Activated T-helper 9 cell treated with anti-CD3 and anti-CD28 coated beads, Interleukin-2, amount 50 U/mL, for 16 hours (primary cell): ENCODE measurements around the gene MGST1.

ENCODE experiments used
- DNase-seq: peaks from one replicate; pipeline ENCODE4 v3.0.0-alpha.2; 2020; ENCODE audit warnings: low read depth

Gene MGST1, protein sequence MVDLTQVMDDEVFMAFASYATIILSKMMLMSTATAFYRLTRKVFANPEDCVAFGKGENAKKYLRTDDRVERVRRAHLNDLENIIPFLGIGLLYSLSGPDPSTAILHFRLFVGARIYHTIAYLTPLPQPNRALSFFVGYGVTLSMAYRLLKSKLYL

DNA sequence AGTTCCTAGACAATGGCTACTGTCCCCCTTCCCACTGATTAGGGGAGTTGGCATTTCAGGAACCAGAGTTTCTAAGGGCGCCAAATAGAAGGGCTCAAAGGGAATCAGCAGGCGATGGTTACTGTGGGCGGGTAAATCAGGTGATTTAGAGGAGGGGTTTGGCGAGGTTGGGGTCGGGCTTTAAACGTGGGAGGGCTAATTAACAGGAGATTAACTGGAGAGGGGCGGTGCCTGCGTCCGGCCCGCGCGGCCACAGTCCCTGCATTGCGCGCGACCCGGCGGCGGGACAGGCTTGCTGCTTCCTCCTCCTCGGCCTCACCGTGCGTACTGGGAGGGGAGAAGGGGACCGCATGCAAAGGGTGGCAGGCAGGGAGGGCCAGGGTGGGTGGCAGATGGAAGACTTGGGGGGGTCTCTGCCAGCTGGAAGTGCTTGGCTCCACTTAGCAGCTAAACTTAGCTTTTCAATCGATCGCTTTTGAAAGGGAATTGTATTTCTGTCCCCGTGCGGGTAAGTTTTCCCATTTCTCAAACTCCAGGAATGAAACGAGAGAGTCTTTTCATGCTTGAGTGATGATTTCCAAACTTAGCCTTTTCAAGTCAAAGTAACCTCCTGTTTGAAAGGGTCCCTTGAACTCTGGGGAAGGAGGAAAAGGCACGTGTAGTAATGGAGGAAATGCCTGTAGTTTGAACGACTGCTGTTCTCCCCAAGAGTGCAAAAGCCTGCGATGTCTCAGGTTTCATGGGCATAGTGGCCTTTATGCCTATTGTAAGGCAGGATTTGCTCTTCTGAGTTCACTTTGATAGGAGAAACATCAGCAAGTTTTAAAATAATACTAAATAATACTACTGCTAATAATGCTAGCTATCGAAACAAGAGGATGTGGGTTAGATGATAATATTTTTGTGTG, at the start of gene MGST1:
Gene MGST1, plus strand, starts transcription at position 255 of the 908 bp plus-strand sequence. CDS start 6,608 bp downstream, outside the sequence.
- DNase-seq = no peak

DNA sequence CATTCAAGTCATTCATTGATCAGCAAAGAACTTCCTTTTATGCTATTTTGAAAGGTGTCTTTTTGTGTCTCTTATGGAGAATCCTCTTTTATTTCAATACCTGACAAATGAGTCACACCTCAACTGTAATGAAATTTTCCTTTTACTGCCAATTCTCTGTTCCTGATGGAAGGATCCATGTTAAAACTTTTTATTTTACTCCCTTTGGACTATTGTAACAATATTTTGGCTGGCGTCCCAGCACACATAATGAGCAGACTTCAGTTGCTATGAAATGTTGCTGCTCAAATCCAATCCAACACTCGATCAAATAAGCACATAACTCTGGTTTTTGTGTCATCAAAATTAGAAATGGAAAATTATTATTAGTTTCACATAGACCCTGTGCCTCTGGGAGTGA, 48.0 kb upstream of the MGST1 start:
- DNase-seq = no peak

DNA sequence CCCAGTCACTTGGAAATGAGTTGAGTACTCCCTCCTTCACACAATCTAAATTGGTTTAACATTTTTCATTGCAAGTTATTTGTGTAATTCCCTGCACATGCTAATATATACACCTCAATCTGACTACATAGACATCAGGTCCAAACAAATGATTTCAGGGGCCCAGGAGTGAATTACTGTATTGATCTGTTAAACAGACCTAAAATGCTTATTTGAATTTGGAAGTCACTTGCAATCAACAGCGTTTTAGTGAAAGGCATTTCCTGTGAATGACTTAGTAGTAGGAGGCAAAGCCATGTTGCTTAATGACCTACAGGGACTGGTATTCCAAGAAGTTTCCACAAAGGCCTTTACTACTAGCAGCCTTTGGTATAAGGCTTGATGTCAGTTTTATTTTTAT, 47.3 kb upstream of the MGST1 start:
- DNase-seq = no peak

DNA sequence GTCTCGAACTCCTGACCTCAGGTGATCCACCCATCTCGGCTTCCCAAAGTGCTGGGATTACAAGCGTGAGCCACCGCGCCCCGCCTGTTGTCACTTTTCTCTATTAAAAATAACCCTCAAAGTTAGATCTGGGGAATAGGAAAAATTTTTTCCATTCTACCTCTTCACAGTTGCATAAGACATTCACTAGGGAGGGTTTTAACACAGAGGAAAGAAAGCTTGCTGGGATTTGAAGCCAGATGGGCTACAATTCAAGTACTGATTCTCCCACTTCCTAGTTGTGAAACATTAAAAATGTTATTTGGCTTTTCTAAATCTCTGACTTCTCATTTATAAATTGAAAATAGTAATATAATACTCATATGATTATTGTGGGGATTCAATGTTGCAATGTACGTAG, 46.7 kb upstream of the MGST1 start:
- no peak for DNase-seq

DNA sequence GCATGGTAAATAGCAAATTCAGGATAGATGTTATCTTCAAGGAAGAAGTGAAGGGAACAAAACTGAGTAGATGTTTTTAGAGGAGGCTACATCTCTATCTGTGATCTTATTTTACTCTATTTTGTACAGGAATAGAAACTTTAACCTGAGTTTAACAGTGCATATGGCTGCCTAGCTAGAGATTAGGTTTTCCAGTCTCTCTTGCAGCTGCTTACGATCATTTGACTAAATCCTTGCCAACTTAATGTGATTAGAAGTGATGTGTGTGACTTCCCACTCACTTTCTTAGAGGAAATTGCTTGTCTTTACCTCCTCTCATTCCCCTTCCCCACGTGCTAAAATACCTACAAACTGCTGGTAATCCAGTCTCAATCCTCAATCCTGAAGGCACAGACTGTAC, 43.5 kb upstream of the MGST1 start:
- no peak for DNase-seq

DNA sequence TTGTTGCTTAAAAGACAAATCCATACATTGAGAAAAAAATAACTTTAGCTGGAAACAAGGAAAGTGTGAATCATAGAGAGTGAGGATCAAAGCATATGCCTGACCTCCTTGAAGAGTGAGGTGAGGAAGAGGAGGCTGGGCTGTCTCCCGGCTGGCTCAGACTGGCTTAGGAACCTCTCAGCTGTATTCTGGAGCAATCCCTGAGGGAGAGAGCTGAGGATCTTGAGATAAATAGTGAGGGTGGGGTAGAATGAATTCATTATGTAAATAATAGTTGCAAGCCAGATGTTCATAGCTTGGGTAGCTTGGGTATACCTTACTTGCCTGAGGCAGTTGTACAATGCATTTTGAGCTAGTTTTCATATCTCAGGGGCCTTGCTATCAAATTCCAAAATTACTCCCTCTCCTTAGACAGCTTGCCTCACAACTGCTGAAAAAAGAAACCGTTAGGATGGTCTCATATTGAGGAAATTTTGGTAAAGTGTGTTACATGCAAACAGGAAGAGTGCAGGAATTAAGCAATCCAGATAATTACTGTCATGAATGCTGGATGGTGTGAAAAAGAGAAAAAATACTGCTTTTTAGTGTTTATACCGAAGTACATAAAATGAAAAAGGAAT, 39.5 kb upstream of the MGST1 start:
- DNase-seq = no peak

DNA sequence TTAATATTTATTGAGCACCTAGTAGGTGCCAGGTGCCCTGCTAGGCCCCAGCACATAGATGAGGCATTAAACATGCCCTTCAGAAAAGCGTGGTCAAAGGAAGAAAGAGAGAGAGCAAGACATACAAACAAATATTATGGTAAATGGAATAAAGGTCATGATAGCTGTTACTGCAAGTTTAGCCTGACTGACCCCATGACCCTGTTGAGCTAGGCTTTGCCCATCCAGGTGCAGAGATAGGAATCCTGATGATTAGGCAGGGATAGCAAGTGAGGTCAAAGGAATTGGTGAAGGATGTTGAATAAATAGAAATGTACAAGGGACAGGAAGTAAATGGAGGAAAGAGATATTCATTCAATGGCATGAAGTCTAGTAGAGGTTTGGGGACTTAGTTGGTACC, 36.5 kb upstream of the MGST1 start:
- DNase-seq = no peak

DNA sequence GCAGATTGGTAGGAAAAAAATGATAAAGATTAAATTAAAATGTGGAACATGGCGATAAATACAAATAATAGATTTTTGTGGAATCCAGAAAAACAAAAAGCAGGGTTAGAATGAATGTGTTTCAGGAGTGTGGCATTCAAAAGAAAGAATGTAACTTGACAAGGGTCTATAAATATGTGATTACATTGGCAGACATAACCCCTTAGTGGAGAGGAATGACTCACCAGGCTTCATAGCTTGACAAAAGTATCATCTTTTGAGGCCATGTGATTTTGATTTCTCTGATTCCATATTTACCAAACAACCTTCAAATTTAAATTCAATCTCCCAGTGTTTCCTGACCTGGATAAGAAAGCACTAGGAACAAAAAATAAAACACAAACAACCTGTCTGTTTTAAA, 24.4 kb upstream of the MGST1 start:
- no peak for DNase-seq

DNA sequence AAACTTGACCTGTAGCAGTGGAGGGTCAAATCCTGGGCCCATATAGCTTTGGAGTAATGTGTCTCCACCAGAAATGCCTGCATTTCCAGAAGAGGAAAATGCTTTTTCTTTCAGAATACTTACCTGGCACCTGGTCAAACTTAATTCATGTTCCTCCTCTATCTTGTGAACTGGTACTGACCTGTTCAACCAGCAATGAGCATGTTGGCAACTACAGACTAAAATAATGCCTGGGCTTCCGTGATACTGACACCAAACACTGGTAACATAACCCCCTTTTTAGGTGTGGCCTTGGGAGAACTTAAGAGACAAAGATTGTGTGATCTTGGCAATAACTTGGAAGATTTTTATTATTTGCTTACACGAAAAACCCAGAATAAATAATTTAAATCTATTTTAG, 23.8 kb upstream of the MGST1 start:
- DNase-seq = no peak

DNA sequence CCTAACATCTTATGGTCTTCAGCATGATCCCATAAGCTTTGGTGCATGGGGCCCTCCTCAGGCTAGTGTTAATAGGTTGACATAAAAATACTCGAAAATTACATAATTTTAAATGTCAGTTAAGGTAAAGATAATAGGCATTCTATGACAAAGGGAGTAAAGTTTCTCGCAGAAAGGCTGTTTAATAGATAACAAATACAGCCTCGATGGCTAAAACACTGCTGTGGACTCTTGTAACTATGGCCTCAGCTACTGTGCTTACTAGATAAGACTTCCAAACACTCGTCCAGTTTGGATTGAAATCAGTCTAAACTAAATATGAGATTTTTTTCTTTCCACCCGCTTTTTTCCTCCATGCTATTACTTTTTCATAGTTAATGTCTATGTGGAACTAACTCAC, 23.2 kb upstream of the MGST1 start:
- DNase-seq = no peak

DNA sequence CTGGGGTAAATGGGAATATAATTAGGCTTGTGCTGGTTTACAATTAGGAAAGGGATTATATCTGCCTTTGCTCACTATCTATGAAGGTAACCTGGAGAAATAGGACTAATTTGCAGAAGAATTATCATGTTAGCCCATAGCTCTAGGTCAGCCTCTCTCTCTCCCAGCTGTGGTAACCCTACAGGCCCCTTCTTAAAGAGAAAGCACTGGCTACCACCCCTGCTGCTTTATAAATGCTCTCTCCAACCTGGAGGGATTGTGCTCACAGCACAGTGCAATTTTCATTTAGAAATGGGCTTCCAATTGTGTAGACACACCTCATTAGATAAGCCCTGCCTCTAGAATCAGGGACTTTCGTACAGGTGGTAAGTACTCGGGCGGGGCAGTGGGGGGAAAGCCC, 22.7 kb upstream of the MGST1 start:
- no peak for DNase-seq

DNA sequence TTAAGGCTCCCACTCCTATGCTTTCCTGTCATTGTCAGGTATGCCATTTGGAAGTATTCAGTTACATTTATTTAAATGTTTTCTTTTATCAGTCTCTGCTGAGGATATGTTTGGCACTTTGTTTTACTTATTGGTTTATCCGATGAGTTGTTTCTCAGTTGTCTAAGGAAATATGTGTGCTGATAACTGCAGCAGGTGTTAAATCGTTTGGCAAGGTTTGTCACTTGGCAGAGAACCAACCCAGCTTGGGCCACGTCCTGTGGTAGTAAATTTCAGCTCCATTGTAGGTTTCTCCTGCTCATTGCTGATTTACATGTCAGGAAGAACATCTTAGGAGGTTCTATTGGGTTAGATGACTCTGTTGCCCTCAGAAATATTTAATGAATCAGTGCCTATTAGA, 22.0 kb upstream of the MGST1 start:
- DNase-seq = no peak

DNA sequence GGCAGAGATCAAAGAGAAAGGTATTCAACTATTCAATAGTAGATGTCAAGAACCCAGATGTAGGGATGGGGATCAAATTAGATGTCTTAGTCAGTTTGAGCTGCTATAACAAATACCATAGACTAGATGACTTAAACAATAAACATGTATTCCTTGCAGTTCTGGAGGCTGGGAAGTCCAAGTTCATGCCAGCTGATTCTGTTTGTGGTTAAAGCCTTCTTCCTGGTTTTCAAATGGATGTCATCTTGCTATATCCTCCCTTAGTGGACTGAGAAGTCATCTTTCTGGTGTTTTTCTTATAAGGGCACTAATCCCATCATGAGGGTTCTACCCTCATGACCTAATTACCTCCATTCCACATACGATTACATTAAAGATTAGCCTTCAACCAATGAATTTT, 19.5 kb upstream of the MGST1 start:
- no peak for DNase-seq

DNA sequence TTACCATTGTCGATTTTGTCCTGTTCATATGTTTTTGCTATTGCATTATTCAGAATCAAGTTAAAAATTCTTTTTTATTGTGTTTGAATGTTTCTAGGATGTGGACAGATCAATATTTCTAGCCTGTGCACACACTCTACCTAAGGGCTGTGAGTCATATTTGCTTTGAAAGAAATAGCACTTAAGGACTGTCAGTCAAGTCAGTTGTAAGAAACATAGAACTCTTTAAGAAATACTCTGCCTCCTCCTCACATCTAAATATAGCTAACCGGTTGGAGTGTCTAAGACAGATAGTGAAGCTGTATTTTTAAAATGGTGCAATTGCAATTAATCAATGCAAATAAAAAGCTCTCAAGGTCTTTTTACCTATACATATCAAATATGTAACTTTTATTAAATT, 17.9 kb upstream of the MGST1 start:
- DNase-seq = no peak

DNA sequence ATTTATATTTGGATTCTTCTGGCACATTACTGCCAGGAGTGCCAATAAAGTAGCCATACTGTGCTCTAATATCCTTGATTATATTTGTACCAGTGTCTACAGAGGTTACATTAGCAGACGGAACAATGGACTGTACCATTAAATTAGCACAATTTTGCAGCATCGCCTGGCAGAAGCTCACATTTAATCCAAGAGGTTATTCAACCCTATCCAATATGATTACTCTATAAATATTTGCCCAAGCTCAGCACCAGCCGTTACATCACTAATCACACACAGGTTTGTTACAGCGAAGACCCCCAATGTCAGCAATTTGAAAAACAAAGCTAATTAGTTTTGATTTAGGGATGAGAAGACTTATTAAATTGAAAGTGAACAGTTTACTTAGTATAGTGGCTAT, 16.9 kb upstream of the MGST1 start:
- DNase-seq = no peak

DNA sequence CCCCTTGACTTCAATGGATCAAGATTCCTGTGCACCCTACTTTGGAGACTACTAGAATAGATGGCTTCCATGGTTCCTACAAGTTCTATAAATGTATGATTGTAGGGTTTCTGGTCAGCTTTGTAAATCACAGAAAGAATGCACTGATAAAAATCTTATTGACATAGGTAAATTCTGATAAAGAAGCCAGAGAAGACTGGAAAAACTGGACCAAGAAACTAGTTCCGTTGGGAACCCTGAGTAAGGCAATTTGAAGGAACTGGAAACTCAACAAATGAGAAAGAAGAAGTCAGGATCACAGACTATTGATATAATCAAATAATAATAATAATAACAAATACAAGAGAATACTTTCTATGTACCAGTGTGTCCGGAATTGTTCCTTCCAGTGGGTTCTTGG, 15.4 kb upstream of the MGST1 start:
- no peak for DNase-seq

DNA sequence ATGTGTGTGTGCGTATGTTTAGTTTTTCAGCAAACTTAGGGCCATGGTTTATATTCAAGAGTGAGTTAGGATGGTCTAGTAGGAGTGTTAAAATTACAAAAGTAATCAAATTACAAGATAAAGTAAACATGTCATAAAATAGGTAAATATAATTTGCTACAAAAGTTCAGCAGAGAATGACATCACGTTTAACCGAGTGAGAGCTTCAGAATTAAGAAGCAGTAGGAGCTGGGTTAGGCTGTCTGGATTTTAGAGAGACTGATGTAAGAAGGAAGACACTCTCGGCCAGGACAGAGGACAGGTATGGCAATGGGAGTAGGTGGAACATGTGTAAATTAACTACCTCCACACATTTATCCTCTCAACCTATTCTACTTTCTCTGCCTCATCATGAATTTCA, 11.6 kb upstream of the MGST1 start:
- DNase-seq = no peak

DNA sequence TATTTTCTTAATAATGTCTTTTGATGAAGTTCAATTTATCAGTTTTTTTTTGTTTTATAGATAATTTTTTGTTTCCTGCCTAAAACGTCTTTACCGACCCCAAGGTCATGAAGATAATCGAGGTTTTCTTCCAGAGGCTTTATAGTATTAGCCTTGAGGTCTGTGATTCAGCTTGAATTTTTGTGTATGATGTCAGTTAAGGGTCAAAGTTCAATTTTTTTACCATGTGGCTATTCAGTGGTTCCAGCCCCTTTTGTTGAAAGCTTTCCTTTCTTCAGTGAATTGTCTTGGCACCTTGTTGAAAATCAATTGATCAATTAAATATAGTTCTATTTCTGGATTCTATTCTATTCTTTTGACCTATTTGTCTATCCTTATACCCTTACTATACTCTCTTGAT, 3.2 kb upstream of the MGST1 start:
- no peak for DNase-seq

DNA sequence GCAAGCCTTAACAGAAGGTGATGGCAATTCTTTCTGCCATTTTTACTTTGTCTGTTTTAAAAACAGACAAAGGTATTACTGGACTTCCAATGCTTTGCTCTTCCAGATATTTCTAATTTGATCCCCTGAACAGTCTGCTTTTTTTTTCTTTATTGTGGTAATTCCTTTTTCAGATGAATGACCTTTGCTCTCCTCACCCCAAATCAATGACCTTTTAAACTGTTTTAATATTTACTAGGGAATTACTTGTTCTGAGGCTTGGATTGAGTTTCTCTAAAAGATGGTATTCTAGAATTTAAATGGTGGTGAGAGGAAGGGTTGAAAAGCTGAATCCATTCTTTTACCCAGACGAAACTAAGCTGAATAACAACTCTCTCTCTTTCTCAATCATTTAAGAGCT, 2.3 kb upstream of the MGST1 start:
- no peak for DNase-seq

DNA sequence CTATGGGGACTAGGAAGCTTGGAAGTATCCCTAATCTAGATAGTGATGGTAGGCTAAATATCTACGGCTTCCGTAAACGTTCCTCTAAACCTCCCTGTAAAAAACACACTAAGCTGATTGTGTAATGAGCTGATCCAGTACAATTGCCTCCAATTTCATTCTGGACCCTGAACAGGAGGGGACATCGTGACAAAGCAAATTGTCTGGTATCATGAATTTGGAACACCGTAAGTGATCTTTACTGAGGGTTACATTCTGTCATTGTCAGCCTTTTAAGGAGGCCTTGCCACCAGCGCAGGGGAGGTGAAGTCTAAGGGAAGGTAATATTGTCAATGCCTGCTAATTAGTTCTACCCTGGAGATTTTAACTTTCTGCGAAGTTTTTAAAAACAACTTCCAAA, 487 bp upstream of the MGST1 start:
- no peak for DNase-seq

DNA sequence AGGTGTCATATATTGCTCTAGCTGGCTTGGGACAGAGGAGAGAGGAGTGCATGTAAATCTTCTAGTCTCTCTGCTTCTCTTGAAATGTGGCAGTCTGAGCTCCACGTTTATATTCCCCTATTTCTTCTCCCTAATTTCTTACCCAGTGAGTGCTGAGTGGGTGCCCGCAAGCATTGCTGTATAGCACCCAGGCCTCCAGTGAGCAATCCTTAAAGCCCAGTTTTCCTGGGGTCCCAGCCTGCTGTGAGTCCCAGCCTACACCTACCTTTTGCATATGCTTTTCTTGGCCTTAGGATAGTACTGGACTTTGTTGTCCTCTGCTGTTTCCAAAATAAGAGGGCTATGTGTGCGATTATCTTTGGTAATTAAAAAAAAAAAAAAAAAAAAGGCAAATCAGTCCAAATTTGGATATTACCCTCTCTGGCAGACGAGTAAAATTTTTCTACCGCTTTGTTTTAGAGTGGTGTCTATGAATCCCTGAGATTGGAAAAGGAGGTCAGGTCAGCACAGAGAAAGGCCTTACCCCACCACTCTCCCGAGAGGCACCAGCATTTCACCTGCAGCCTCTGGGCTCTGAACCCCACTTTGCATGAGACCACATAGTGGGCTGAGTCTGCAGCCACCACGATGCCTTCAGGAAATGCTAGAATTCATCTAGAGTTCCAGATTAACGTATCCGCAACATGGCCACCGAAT, 1.1 kb downstream of the MGST1 start:
- no peak for DNase-seq

DNA sequence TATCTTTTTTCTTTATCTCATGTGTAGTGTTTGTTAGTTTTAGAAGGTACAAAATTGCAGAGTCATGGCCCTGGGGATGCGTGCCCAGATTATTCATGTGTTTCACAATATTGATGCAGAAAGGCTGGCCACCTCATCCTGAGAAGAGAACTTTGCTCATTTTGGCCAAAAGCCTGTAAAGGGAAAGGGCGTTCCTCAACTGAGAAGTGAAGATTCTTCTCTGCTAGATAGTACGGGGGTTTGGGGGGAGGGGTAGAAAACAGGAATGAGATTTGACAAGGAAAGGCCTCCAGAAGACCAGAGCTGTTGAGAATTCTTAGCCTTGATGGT, 1.7 kb downstream of the MGST1 start:
- no peak for DNase-seq

DNA sequence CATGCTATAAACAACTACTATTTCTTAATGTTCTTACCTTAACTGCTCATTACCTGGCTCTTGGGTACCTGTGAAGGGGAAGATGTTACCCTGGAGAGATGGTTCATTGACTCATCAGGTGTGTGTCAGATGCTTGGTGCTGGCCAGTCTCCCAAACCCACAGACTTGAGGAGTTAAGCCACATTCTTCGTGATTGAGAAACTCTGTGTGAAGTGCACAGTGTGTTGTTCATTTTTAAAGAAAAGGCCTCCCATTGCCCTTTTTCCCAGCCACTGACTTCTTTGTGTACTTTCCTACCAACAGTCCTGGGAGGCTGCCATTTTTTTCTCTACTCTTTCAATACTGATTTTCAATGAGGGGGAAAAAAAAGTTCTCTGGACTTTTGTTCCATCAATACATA, 3.2 kb downstream of the MGST1 start:
- no peak for DNase-seq
